Dedifferentiated amniotic fluid mesenchymal stem cell (primary cell): ENCODE measurements around the gene INO80E.

Experiments
- DNase-seq: peaks from one replicate; pipeline ENCODE4 v3.0.0-alpha.2; 2016; ENCODE audit errors: extremely low spot score

INO80E gene

GRCh38 chr16:29993191-29993902, 2.7 kb upstream of the INO80E start:
- DNase-seq = no peak

- DNase-seq = no peak
These were observed 2.0 kb upstream of the INO80E start for GRCh38 chr16:29993903-29994599.

GRCh38 chr16:29994600-29995323, 1.3 kb upstream of the INO80E start:
- DNase-seq = no peak

- peak; percentile 58 for DNase-seq
These were observed 624 bp upstream of the INO80E start, which contains the start of gene HIRIP3 for GRCh38 chr16:29995324-29995910. HIRIP3 (minus strand) TSS chr16:29995617; CDS start chr16:29995605, 12 bp downstream.

- no peak for DNase-seq
These were observed 767 bp downstream of the INO80E start for GRCh38 chr16:29996766-29997250.

- DNase-seq = no peak
These were observed 3.6 kb downstream of the INO80E start for GRCh38 chr16:29999605-30000004.

GRCh38 chr16:30000735-30001631, 4.9 kb downstream of the INO80E start:
- DNase-seq = no peak

GRCh38 chr16:30002614-30003346, 6.7 kb downstream of the INO80E start:
- DNase-seq = no peak

- DNase-seq = no peak
These were observed 7.8 kb downstream of the INO80E start for GRCh38 chr16:30003670-30004423.

GRCh38 chr16:30004424-30004776, 8.4 kb downstream of the INO80E start:
- DNase-seq = no peak

GRCh38 chr16:30004811-30005242, 8.8 kb downstream of the INO80E start:
- no peak for DNase-seq

- no peak for DNase-seq
These were observed 9.5 kb downstream of the INO80E start for GRCh38 chr16:30005341-30006094.

GRCh38 chr16:30006095-30006473, 10.0 kb downstream of the INO80E start:
- no peak for DNase-seq

GRCh38 chr16:30006659-30007377, 10.8 kb downstream of the INO80E start:
- DNase-seq = no peak

GRCh38 chr16:30007378-30007895, 11.4 kb downstream of the INO80E start:
- no peak for DNase-seq

- no peak for DNase-seq
These were observed 13.2 kb downstream of the INO80E start for GRCh38 chr16:30009085-30009862.
